HG02981 (cell line): ENCODE data around the gene RTN4R.

Experiments used
- ATAC-seq: cut with Tn5 transposase; IDR thresholded peaks from one replicate; pipeline ENCODE4 v1.9.1; 2021; ENCODE audit warnings: mild to moderate bottlenecking, moderate library complexity; ENCODE audit not compliant: unreplicated experiment

The RTN4R gene

DNA sequence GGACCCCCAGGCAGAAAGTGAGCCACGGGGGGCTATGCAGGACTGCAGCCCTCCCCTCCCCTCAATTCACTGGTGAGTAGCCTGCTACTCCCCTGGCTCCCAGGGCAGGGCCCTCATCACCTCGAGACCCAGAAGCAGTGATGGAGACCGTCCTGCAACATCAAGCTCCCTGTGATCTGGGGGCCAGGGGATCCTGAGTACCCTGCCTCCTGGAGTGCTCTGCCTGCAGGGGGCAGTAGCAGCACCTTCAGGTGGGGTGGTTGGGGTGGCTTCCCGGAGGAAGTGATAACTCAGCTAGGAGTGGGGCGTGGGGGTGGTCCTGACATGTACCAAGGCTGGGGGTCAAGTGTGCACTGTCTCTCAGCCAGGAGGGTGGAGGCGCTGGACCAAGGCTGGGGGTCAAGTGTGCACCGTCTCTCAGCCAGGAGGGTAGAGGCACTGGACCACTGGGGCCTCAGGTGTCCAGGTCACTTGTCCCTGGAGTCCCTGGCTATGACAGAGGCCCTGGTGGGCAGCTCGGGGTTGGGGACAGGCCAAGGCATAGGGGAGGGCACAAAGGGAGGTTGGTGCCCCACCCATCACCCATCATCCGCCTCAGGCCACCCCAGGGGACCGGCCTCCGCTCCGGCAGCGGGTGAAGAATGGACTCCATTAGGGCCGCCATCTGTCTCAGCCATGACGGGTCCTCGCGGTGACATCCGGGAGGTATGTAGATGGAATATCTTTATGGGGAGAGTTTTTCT is 9.4 kb downstream of the RTN4R start:
- no peak for ATAC-seq

DNA sequence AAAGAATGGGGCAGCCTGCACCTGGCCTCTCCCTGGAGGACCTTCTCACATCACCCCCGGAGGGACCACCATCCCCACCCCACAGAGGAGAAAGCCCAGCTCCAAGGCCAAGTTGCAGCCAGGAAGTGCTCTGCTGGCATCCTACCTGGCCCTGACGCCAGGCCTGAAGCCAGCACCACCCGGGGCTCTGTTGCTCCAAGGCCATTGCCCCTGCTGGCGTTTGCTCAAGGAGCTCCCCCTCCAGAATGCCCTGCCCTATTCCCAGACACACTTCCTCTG is 10.2 kb downstream of the RTN4R start:
- no peak for ATAC-seq

DNA sequence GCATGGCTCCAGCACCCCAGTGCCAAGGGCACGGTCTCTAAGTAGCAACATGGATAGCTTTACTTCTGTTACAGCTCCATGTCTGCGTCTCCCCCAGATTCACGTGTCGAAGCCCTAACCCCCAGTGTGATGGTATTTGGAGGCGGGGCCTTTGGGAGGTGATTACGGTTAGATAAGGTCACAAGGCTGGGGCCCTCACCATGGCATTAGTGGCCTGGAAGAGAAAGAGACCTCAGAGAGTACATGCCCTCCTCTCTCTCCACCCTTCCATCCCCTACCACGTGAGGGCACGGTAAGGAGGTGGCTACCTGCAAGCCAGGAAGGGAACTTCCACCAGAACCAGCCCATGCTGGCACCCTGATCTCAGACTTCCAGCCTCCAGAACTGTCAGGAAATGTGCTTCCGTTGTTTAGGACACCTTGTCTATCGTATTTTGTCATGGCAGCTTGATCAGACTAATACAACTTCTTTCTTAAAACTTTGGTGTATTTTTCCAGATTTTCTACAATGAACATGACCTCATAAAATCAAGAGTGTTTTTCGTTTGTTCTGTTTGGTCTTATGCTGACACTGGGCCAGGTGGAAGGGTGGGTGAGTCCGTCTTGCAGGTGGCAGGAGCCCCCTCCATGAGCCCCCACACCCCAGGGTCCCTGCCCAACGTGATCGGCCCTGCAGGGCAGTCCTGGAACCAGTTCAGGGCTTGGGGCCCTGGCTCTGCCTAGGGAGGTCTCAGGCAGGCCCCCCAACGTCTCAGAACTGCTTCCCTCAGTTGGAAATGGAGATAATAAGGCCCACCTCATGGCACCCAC is 10.7 kb downstream of the RTN4R start:
- no peak for ATAC-seq

DNA sequence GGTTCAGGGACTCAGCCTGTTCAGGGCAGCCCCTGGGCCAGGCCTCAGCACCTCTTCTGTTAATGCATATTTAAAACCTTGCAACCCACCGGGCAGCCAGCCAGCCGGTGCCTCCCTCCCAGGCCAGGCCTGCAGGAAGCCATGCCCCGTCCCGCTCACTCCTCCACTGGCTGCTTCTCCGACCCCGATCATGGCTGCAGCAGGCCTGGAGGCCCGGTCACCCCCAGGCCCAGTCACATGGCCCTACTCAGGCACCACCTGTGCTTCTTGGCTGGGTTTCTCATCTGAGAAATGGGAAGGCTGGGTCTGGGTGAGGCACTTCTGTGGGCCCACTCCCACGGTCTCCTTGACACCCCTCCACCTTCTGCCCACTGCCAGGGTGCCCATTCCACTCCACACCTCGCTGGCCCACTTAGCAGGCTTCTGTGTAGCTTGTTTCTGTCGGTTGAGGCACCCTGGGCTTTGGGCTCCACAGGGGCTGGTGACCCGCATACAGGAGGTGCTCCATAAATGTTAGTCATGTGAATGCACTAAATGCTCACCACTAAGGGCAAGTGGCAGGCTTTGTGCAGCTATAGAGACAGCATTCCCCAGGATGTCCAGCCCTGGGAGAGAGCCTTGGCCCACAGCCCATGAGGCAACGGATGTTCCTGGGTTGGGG is 11.4 kb downstream of the RTN4R start:
- no peak for ATAC-seq

DNA sequence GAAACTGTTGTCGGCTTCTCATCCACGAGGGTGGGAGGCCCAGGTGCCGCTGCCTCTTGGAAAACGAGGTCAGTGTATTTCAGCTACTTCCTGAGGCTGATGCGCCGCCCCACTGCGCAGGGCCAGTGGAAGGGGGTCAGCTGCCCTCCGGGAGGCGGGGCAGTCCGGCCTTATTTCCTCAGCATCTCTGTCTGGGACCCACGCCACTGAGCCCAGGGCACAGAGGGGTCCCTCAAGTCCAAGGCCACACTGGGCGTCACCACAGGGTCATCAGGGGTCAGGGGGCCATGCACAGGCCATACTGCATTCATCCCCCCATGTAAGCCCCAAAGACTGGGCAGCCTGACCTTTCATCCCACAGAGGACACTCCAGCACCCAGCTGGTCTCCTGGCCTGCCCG is 12.1 kb downstream of the RTN4R start:
- ATAC-seq: no peak

DNA sequence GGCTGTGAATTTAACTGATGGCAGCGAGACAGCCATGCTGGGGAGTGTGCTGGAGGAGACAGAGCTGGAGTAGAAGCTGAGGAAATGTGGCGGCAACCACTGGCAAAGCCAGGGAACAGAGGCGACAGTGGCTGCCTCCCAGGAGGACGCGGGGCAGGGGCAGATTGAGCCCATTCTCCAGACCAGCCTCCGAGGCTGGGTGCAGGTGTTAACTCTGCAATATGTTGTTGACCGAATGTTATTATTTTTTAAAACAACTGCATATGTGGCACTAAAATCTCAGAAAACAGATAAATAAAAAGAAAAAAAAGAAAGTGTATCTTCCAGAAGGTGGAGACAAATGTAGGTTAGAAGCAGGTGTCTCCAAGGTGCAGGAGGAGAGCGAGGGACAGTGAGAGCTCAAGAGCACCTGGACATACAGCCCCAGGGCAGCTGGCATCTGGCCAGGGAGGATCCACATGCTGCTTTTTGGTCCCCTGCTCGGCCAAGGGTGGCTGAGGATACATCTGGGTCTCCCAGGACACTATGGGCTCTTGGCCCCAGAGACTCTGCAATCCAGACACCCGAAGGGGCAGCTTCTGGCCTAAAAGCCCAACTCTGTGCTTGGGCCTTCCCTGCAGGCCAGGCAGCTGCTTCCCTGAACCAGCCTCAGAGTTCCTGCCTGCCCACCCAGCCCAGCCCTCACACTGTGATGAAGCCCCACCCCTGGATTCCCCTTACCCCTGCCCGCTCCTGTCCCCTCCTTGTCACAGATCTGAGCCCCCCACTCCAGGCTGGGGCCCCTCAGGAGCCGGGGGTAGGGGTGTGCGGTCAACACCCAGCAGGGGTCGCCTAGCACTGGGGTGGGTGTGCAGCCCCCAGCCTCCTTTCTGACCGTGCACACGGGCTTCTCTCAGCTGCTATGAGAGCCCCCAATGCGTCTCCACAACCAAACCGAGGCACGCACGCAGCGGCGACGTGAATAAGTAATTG is 12.9 kb downstream of the RTN4R start:
- ATAC-seq: no peak

DNA sequence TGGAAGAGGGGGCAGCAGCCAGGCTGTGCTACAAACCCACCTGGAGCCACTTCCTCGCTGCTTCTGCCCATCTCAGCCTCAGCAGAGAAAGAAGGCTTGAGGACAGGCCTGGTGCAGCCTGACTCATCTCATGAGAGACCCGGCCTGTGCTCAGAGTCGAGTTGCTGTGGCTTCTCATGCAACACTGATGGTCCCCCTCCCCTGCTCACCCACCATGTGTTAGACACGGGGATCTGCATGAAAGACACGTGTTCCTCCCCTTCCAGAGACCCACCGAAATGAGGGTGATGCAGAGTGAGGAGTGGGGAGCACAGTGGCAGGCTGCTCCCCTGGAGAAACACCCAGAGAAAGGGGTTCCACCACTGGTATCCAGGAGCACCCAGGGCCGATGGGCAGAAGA is 15.0 kb downstream of the RTN4R start:
- ATAC-seq: no peak

DNA sequence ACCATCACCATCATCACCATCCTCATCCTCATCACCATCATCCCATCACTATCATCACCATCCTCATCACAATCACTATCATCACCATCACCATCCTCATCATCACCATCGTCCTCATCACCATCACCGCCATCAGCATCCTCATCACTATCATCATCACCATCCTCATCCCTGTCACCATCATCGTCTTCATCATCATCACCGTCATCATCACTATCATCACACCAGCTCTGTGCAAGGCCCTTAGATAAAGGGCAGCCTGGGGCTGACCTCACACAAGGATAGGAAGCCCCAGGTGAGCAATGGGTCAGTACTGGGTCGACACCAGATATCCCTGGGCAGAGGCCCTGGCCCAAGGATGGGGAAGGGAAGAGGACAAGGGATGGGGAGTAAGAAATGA is 16.1 kb downstream of the RTN4R start:
- no peak for ATAC-seq

DNA sequence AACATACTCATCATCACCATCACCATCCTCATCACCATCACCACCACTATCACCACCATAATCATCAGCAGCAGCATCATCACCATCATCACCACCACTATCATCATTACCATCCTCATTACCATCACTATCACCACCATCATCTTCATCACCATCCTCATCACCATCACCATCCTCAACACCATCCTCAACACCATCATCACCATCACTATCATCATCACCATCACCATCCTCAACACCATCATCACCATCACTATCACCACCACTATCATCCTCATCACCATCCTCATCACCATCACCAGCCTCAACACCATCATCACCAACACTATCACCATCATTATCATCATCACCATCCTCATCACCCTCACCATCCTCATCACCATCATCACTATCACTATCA is 16.6 kb downstream of the RTN4R start:
- no peak for ATAC-seq

DNA sequence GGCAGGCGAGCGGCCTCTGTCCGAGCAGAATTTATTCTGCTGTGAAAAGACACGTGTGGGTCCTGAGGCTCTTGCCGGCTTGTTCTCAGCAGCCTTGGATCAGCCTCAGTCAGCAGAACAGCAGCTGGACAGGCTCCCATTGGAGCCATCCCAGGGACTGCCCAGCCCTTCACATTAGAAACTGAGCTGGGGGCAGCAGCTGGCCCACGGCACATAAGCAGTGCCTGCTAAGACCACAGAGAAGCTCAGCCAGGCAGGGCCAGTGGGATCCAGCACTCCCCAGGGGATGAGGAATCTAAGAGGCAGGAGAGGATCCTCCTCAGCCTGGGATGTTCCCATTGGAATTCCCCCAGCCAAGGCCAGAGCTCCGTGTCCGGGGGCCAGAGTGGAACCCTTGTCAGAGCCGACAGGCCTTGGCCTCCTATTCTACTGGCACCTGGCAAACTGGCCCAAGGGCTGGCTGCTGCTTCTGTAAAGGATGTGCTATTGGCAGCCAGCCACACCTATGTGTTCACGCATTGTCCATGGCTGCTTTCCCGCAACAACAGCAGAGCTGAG is 18.2 kb downstream of the RTN4R start:
- ATAC-seq: no peak

DNA sequence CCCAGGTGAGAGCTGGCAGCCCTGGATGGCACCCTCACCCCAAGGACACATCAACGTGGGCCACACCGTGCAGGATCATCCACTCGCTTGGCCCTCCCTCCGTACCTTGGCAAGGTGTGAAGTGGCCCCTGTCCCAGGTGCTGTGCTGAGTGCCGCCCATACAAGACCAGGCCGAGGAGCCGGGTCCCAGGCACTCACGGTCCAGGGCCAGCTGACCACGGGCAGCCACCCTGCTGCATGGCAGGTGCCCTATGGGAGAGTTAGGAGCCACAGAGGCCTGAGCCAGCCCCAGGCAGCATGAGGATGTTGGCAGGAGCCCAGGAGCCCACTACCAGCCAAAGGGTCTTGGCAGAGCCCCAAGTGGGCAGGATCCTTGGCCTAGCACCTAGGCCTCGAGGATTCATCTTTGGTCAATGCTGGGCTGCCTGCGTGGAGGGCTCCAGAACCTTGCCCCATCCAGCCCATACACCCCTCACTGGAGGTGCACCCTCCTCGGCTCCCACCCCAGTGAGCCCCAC is 19.6 kb downstream of the RTN4R start:
- ATAC-seq: no peak

DNA sequence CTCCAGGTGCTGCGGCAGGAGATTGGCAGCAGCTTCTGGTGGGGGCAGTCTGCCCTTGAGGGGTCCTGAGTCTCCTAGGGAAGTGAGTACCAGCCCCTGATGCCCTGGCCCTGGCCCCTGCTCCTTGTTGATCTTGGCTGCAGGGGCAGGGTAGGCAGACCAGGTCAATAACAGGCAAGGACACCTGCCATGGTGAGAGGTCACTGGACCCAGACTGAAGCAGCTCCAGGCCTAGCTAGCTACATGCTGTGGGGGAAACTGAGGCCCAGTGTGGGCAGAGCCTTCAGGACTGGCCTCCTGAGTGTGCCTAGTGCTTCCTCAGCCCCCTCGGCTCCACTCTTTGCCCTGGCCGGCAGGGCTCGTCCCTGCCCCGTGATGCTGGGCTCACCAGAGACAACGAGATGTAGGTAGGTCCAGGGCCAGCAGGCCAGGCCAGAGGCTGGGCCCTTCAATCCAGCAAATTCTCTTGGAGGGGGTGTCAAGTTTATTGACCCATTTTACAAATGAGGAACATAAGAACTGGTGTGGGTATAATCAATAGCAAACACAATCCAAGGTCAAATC is 20.4 kb downstream of the RTN4R start:
- no peak for ATAC-seq

DNA sequence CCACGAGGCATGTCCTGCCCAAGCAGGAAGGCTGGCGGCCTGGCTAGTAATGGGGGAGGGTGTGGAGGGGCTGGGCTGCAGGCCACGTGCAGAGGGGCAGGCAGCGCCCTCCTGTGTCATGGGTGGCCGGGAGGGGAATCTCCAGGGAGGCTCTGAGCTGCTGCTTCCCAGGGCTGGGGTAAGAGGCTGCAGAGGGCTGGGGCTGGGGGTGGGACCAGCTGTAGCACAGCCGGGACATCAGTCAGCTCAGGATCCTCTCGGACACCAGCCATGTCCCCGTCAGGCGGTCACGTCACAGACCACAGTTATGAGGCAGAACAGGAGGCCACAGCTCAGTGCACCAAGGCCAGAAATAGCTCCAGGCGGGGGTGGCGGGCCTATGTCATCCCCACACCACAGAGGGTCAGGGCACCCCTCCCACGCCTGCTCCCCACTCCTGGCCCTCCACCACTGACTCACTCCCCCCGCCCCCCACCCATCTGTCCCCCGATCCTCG is 21.1 kb downstream of the RTN4R start:
- ATAC-seq: peak; percentile 43

DNA sequence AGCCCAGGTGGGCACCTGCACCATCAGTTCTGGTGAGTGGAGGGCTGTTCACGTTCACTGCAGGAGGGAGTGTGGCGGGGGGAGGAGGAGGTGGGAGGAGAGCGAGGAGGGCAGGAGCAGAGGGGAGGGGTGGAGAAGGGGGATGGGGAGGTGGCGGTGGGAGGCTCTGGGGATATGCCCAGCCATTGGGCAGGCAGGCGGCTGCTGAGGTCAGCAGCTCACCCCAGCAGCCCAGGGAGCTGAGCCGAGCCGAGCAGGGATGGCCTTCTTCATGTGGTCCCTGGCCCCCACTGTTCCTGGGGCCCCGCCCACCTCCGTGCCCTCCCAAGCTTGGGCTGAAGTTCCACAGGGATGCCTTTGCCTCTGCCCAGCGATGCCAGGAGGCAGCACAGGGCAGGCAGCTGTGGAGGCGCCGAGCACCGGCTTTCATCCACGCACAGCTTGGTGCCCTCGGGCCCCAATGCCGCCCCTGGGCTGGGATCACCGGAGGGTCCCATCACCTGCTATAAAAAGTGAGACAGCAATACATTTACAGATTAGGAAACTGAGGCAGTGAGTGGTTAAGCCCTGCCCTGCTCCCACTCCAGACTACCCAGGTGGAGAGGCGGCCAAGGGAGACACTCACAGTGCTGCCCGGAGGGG is 21.6 kb downstream of the RTN4R start:
- ATAC-seq: no peak

DNA sequence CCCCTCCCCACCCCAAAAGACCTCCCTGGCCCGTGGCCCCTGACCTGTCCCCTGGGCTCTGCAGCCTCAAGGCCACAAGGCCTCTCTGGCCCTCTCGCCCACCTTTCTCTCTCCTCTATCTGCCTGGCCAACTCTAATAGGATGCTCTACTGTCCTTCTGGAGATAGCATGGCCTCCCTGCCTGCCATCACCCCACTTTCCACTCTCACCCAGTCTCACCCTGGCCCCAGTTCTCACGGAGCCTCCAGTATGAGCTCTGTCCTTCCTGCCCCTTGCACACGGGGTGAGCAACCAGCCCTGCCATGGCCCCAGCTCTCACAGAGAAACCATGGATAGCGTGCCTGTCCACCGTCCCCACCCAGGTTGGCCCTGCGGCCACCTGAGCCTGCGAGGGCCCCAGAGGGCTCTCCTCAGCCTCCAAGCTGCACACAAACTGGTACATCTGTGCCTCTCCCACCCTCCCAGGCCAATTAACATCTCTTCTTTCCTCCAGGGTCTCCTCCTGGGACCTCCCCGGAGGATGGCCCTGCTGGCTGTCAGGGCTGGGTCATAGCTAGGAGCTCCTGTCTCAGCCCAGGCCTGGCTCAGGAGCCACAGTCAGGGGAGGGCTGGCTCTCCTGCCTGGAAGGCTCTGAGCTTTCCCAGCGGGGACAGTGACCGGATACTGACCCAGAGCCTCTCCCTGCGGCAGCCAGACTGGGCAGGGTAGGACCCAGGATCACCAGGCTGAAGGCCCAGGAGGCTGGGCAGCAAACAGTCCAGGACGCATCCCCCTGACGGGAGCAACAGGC is 22.3 kb downstream of the RTN4R start:
- no peak for ATAC-seq

DNA sequence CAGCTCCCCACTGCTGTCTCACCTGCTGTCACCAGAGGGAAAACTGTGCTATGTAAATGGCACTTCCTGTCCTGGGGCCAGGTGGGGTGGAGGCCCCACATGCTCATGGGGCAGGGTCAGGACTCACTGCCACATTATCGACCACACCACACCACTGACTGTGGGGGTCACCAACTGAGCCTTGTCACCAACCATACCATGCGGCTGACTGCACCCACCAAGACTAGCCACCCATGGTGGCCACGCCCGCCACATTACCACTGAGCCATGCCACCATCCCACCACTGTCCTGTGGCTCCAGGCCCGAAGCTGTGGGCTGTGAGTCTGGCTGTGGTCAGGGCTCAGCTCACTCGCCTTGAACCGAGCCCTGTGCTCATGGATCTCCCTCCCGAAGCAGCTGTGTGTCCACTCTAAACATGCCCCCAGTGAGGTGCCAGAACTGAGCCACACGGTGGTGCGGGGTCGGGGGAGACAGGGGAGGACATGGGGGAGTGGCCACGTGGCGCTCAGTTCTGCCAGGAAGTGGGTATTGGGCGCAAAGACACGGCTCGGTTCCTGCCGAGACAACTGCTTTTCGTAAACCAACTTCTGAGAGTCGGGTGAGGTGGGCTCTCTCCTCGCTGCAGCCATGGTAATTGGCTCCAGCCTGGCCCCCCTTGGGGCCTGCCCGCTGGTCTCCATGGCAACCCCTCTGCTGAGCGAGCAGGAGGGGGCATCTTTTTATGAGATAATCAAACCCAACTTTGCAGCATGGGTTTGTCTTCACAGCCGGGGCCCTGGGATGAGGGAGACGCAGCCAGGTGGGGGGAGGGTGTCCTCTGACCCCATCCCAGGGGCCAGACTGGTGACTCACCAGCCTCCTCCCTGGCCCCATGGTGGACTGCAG is 23.2 kb downstream of the RTN4R start:
- no peak for ATAC-seq

DNA sequence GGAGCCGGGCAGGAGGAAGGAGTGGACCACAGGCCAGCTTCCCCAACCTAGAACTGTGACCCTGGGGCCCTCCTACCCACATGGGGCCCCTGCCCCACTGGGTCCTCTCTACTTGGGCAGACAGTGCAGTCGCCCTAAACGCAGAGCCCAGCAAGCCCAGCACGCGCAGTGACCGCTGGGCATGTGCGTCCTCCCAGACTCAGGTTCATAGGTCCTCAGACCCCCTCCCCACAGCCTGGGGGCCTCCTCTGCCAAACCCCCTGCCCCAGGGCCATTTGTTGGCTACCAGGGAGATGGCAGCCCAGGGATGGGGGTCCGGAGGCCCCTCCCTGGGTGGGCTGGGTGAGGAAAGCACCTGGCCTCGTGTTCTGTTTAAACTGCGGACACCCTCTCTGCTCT is 23.9 kb downstream of the RTN4R start:
- no peak for ATAC-seq
